ENCODE data around the gene STARD4.

DNA sequence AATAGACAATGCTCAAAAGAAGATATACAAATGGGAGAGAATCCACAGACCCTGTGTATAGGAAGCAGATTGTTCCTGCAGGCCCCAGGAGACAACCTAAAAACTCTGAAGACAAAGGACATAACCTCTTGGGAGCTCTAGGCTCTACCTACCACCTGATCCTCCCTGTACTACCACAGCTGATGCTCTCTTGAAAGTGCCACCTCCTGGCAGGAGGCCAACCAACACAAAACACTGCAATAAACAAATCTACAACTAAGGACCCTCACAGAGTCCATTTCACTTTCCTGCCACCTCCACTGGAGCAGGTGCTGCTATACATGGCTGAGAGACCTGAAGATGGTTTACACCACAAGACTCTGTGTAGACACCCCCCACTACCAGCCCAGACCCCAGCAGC is 49.0 kb downstream of the STARD4 start:
- TF ChIP-seq, protein P1, sequence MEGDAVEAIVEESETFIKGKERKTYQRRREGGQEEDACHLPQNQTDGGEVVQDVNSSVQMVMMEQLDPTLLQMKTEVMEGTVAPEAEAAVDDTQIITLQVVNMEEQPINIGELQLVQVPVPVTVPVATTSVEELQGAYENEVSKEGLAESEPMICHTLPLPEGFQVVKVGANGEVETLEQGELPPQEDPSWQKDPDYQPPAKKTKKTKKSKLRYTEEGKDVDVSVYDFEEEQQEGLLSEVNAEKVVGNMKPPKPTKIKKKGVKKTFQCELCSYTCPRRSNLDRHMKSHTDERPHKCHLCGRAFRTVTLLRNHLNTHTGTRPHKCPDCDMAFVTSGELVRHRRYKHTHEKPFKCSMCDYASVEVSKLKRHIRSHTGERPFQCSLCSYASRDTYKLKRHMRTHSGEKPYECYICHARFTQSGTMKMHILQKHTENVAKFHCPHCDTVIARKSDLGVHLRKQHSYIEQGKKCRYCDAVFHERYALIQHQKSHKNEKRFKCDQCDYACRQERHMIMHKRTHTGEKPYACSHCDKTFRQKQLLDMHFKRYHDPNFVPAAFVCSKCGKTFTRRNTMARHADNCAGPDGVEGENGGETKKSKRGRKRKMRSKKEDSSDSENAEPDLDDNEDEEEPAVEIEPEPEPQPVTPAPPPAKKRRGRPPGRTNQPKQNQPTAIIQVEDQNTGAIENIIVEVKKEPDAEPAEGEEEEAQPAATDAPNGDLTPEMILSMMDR (IDR thresholded peaks at IDR 0.05) = no peak
- TF ChIP-seq, protein P2, sequence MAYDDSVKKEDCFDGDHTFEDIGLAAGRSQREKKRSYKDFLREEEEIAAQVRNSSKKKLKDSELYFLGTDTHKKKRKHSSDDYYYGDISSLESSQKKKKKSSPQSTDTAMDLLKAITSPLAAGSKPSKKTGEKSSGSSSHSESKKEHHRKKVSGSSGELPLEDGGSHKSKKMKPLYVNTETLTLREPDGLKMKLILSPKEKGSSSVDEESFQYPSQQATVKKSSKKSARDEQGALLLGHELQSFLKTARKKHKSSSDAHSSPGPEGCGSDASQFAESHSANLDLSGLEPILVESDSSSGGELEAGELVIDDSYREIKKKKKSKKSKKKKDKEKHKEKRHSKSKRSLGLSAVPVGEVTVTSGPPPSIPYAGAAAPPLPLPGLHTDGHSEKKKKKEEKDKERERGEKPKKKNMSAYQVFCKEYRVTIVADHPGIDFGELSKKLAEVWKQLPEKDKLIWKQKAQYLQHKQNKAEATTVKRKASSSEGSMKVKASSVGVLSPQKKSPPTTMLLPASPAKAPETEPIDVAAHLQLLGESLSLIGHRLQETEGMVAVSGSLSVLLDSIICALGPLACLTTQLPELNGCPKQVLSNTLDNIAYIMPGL (CRISPR knock-in tag; IDR thresholded peaks at IDR 0.05) = no peak
- TF ChIP-seq ESRRA (CRISPR knock-in tag; IDR thresholded peaks at IDR 0.05; ENCODE audit: borderline replicate concordance) (no peak), GTF2I (CRISPR knock-in tag; conservative IDR thresholded peaks at IDR 0.05) (no peak), ZNF263 (CRISPR knock-in tag; IDR thresholded peaks at IDR 0.05; ENCODE audit: low read depth) (no peak)
- TF ChIP-seq, protein P3, sequence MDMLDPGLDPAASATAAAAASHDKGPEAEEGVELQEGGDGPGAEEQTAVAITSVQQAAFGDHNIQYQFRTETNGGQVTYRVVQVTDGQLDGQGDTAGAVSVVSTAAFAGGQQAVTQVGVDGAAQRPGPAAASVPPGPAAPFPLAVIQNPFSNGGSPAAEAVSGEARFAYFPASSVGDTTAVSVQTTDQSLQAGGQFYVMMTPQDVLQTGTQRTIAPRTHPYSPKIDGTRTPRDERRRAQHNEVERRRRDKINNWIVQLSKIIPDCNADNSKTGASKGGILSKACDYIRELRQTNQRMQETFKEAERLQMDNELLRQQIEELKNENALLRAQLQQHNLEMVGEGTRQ (CRISPR knock-in tag; IDR thresholded peaks at IDR 0.05) = no peak
